Measurements from ENCODE around the gene PEAR1.
A peak's percentile ranks its signal among the peaks of the same experiment; 100 is the strongest.

PEAR1 gene

GRCh38 chr1:156885314-156885713, 8.2 kb upstream of the PEAR1 start:
- DNase-seq = no peak

- no peak for DNase-seq
Observed at GRCh38 chr1:156885880-156886355, 7.6 kb upstream of the PEAR1 start.

GRCh38 chr1:156886583-156887281, 6.8 kb upstream of the PEAR1 start:
- no peak for DNase-seq

GRCh38 chr1:156887317-156887716, 6.2 kb upstream of the PEAR1 start:
- DNase-seq = no peak

- no peak for DNase-seq
Observed at GRCh38 chr1:156887734-156888133, 5.8 kb upstream of the PEAR1 start.

- DNase-seq = peak; percentile 43 to 44
Observed at GRCh38 chr1:156889802-156890580, 3.5 kb upstream of the PEAR1 start.

GRCh38 chr1:156892190-156893047, 1.1 kb upstream of the PEAR1 start:
- DNase-seq = peak; percentile 9 to 62

- no peak for DNase-seq
Observed at GRCh38 chr1:156894001-156894400, 483 bp downstream of the PEAR1 start.

GRCh38 chr1:156894711-156895454, 1.4 kb downstream of the PEAR1 start:
- no peak for DNase-seq

GRCh38 chr1:156895455-156895812, 1.9 kb downstream of the PEAR1 start:
- DNase-seq = no peak

- no peak for DNase-seq
Observed at GRCh38 chr1:156895927-156896326, 2.4 kb downstream of the PEAR1 start.

GRCh38 chr1:156896490-156897033, 3.0 kb downstream of the PEAR1 start:
- peak; percentile 23 to 79 for DNase-seq

GRCh38 chr1:156897078-156897825, 3.7 kb downstream of the PEAR1 start:
- peak in 1 of 2 experiments; percentile 33 for DNase-seq

GRCh38 chr1:156898161-156898566, 4.6 kb downstream of the PEAR1 start:
- no peak for DNase-seq

GRCh38 chr1:156898971-156899664, 5.6 kb downstream of the PEAR1 start:
- no peak for DNase-seq

- no peak for DNase-seq
Observed at GRCh38 chr1:156899956-156900718, 6.6 kb downstream of the PEAR1 start.

- DNase-seq = no peak
Observed at GRCh38 chr1:156900896-156901589, 7.5 kb downstream of the PEAR1 start.

GRCh38 chr1:156901590-156901900, 8.0 kb downstream of the PEAR1 start:
- no peak for DNase-seq

Measured in SW 1271 (cell line).